ENCODE measurements around the gene STK38. TPM values are rescaled to one million over a fixed set of nuclear protein-coding genes. Genes with fewer than 3 reads are reported as not detected.

STK38 gene
- total RNA-seq, 3 donors from 2014 or later, result 27.5 to 39.4 (median 31.4) TPM

DNA sequence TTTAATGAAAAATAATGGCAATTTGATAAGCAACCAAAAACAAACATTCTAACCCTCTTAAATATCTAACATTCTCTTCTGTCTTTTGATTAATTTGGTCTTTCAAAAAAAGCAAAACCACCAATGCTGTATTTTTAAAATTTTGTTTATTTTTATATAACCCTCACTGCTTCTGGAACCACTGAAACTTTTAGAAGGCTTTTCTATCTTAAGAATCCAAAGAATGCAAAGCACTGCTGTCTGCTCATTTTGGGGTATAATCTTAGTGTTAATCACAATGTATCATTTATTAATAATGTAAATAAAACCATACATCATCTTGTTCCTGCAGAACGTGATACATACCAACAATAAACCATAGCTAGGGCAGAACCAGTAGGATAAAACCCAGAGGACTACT lies 14.0 kb downstream of the STK38 start:
- no peak for DNase-seq (ENCODE audit: low spot score in 2 of 2)
- no peak overlapping the region for H3K4me3 ChIP-seq
- H3K9me3 ChIP-seq, result no peaks in the 10 kb centered on the region
- no peaks in the 10 kb centered on the region for H3K27me3 ChIP-seq
- peaks cover 0 to 5% of the 10 kb centered on the region in 2 donors for H3K4me1 ChIP-seq
- no peak overlapping the region for H3K27ac ChIP-seq
- intact Hi-C loops (cut with DNase I; ENCODE audit: low total_unique reads), result no loop called here
- no peaks in the 10 kb centered on the region for H3K36me3 ChIP-seq
- TF ChIP-seq POLR2AphosphoS5 (IDR thresholded peaks at IDR 0.05), result no peak
- TF ChIP-seq, protein P1, sequence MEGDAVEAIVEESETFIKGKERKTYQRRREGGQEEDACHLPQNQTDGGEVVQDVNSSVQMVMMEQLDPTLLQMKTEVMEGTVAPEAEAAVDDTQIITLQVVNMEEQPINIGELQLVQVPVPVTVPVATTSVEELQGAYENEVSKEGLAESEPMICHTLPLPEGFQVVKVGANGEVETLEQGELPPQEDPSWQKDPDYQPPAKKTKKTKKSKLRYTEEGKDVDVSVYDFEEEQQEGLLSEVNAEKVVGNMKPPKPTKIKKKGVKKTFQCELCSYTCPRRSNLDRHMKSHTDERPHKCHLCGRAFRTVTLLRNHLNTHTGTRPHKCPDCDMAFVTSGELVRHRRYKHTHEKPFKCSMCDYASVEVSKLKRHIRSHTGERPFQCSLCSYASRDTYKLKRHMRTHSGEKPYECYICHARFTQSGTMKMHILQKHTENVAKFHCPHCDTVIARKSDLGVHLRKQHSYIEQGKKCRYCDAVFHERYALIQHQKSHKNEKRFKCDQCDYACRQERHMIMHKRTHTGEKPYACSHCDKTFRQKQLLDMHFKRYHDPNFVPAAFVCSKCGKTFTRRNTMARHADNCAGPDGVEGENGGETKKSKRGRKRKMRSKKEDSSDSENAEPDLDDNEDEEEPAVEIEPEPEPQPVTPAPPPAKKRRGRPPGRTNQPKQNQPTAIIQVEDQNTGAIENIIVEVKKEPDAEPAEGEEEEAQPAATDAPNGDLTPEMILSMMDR (IDR thresholded peaks at IDR 0.05), result no peak
- TF ChIP-seq POLR2A (IDR thresholded peaks at IDR 0.05), result no peak

DNA sequence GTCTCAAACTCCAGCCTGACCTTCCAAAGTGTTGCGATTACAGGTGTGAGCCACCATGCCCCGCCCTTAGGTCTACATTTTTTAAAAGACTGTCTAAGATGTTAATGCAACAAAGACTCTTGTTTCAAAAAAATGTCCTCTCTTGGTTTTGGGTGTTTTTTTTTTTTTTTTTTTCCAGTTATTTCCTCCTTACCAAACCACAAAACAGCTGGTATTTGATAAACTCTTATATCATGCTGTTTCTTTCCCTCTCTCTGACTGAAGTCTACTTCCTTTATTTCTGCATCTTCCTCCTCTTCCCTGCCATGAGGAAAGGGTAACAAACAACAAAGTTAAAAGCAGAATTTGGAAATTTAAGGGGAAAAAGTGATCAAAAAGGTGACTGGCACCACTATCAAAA lies 21.2 kb downstream of the STK38 start:
- H3K36me3 ChIP-seq, result no peaks in the 10 kb centered on the region
- no peaks in the 10 kb centered on the region for H3K4me1 ChIP-seq
- H3K27me3 ChIP-seq, result no peaks in the 10 kb centered on the region
- intact Hi-C loops (cut with DNase I; ENCODE audit: low total_unique reads), result no loop called here
- no peak overlapping the region for H3K27ac ChIP-seq
- no peak for DNase-seq (ENCODE audit: low spot score in 2 of 2)
- no peak for TF ChIP-seq POLR2A (IDR thresholded peaks at IDR 0.05)
- no peak overlapping the region for H3K4me3 ChIP-seq
- H3K9me3 ChIP-seq, result no peaks in the 10 kb centered on the region

DNA sequence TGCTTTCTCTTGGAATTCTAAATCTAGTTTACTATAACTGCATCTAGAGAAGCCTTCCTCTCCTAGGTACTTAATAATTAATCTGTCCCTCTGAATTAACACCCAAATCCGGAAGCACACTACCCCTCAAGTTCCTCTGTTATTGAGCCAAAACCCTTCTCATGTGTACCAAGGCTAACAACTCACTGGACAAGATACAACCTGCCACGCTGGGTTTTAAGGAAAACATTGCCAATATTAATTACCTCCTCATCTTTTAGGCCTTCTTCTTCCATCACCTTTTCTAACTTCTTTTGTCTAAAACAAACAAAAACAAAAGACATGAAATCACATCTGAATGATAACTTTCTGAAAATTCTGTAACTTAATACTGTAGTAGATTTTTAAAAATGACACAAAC lies 21.9 kb downstream of the STK38 start:
- Histone ChIP-seq H3K27me3 (no peaks in the 10 kb centered on the region), H3K9me3 (no peaks in the 10 kb centered on the region), H3K36me3 (no peaks in the 10 kb centered on the region), H3K4me3 (no peak overlapping the region), H3K27ac (no peak overlapping the region), H3K4me1 (no peaks in the 10 kb centered on the region)
- DNase-seq (ENCODE audit: low spot score in 2 of 2), result no peak
- intact Hi-C loops (cut with DNase I; ENCODE audit: low total_unique reads), result no loop called here
- TF ChIP-seq POLR2AphosphoS5 (IDR thresholded peaks at IDR 0.05) (no peak), POLR2A (IDR thresholded peaks at IDR 0.05) (no peak)
- TF ChIP-seq, protein P1 (IDR thresholded peaks at IDR 0.05), result no peak

DNA sequence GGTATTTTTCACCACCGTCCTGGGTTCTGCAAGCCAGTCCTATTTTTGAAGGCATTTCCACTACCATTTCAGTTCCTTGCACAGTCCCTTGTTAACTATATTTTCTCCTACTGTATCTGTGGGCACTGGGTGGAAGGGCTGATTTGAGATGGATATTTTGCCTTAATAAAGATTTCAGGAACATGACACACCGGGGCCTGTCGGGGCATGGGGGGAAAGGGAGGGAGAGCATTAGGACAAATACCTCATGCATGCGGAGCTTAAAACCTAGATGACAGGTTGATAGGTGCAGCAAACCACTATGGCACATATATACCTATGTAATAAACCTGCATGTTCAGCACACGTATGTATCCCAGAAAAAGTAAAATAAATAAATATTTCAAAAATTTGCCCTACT lies 22.4 kb downstream of the STK38 start:
- no peak overlapping the region for H3K4me3 ChIP-seq
- DNase-seq (ENCODE audit: low spot score in 2 of 2), result no peak
- no peaks in the 10 kb centered on the region for H3K27me3 ChIP-seq
- no peaks in the 10 kb centered on the region for H3K4me1 ChIP-seq
- H3K9me3 ChIP-seq, result no peaks in the 10 kb centered on the region
- no peak overlapping the region for H3K27ac ChIP-seq
- TF ChIP-seq POLR2A (IDR thresholded peaks at IDR 0.05) (no peak), POLR2AphosphoS5 (IDR thresholded peaks at IDR 0.05) (no peak)
- TF ChIP-seq, protein P1 (IDR thresholded peaks at IDR 0.05), result no peak
- H3K36me3 ChIP-seq, result no peaks in the 10 kb centered on the region
- intact Hi-C loops (cut with DNase I; ENCODE audit: low total_unique reads), result no loop called here

DNA sequence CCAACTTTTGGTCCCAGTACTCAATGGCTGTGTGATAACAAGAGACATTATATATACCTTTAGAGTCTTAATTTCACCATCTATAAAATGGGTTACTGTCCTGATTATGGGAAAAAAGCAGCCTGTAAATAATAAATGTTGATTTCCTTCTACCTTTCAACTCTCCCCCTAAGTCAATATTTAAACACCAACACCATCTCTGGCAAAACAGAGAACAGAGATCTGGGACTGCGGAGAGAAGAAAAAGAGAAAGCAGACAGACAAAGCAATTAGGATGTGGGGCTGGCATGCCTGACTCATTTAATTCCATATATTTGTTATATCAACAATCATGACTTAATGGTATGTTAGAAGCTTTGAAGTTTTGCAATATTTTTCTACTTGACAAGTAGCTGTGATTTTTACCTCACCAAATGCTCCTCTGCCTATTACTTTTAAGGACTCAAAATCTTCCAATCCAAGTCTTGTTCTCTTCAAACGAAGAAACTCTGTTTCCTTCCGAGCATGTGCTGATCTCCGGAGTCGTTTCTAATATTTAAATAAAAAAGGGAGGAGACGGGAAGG lies 23.3 kb downstream of the STK38 start:
- Histone ChIP-seq H3K4me3 (no peak overlapping the region), H3K27ac (no peak overlapping the region), H3K4me1 (no peaks in the 10 kb centered on the region), H3K27me3 (no peaks in the 10 kb centered on the region), H3K9me3 (no peaks in the 10 kb centered on the region), H3K36me3 (no peaks in the 10 kb centered on the region)
- TF ChIP-seq, protein P1 (IDR thresholded peaks at IDR 0.05), result no peak
- TF ChIP-seq POLR2A (IDR thresholded peaks at IDR 0.05) (no peak), POLR2AphosphoS5 (IDR thresholded peaks at IDR 0.05) (no peak)
- no peak for DNase-seq (ENCODE audit: low spot score in 2 of 2)
- intact Hi-C loops (cut with DNase I; ENCODE audit: low total_unique reads), result no loop called here

DNA sequence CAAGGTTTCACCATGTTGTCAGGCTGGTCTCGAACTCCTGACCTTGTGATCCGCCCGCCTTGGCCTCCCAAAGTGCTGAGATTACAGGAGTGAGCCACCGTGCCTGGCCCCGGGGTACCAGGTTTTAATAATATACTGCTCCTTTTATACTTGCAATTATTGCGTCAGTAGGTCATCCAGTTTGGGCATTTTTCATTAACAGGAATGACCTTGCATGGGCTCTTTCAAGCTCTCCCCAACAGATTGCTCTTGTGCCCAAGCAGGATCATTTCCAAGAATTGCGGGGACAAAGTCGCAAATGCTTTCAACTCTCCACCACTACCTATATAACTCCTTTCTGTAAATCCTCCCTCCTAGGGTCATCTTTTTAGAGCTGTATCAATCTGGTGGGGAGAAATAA lies 23.8 kb downstream of the STK38 start:
- Histone ChIP-seq H3K9me3 (no peaks in the 10 kb centered on the region), H3K27ac (no peak overlapping the region), H3K27me3 (no peaks in the 10 kb centered on the region), H3K4me1 (no peaks in the 10 kb centered on the region), H3K4me3 (no peak overlapping the region), H3K36me3 (peaks cover 4% of the 10 kb centered on the region)
- TF ChIP-seq POLR2AphosphoS5 (IDR thresholded peaks at IDR 0.05), result no peak
- TF ChIP-seq, protein P1 (IDR thresholded peaks at IDR 0.05), result no peak
- TF ChIP-seq POLR2A (IDR thresholded peaks at IDR 0.05), result no peak
- intact Hi-C loops (cut with DNase I; ENCODE audit: low total_unique reads), result no loop called here
- no peak for DNase-seq (ENCODE audit: low spot score in 2 of 2)

All from breast epithelium (tissue), 4 donors.